ENCODE data around the gene HOXB3.

Gene HOXB3

GRCh38 chr17:48558831-48559121 is 31.3 kb downstream of the HOXB3 start:
- H3K4me3 ChIP-seq (ENCODE audit: low read depth in 1 of 2, low read length in 2 of 2) = no peak overlapping the region
- H3K79me2 ChIP-seq (ENCODE audit: insufficient read depth, low read length) = no peaks in the 10 kb centered on the region

DNA sequence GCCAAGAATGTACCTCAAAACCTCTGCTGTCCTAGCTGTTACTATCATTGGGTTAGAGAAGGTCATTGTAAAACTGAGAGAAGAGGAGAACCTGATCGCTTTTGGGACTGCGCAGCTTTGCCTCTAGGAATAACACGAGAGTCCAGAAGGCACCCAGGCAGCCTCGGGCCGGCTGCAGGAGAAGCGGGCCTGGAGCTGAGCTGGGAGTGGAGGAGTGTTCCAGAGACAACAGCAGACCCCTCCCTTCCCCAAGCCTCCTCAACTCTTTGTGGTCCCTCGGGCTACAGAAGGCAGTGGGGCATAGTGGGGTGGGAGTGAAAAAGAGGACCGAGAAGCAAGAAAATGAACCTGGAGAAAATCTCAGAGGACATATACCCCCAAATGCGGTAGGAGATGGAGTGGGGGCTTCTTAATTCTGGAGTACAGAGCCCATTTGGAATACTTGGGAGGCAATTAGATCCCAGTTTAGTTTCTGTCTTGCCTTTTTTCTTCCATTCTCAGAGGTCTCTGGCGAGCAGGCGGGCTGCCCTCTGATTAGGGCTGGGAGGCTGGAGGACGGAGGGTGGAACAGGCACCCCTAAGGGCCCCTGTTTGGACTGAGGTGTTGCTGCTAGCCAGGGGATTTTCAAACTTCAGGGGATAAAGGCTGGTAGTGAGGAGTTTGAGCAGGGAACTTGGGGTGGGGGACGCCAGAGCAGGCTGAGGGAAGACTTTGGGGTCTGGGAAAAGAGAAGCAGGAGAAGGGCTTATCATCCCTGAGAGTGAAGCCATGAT is 31.8 kb downstream of the HOXB3 start:
- no peaks in the 10 kb centered on the region for H3K4me1 ChIP-seq (ENCODE audit: insufficient read depth, low read length)

More at GRCh38 chr17:48558831-48559121, 31.3 kb downstream of the HOXB3 start:
- H3K27me3 ChIP-seq (ENCODE audit: insufficient read depth, low read length, poor library complexity) = peaks cover 55% of the 10 kb centered on the region
- no peak for TF ChIP-seq EZH2 (IDR thresholded peaks at IDR 0.05; ENCODE audit: borderline replicate concordance, low read depth, low read length, severe bottlenecking)
- TF ChIP-seq, protein P1, sequence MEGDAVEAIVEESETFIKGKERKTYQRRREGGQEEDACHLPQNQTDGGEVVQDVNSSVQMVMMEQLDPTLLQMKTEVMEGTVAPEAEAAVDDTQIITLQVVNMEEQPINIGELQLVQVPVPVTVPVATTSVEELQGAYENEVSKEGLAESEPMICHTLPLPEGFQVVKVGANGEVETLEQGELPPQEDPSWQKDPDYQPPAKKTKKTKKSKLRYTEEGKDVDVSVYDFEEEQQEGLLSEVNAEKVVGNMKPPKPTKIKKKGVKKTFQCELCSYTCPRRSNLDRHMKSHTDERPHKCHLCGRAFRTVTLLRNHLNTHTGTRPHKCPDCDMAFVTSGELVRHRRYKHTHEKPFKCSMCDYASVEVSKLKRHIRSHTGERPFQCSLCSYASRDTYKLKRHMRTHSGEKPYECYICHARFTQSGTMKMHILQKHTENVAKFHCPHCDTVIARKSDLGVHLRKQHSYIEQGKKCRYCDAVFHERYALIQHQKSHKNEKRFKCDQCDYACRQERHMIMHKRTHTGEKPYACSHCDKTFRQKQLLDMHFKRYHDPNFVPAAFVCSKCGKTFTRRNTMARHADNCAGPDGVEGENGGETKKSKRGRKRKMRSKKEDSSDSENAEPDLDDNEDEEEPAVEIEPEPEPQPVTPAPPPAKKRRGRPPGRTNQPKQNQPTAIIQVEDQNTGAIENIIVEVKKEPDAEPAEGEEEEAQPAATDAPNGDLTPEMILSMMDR (IDR thresholded peaks at IDR 0.05; ENCODE audit: borderline replicate concordance, extremely low read depth, low read length, poor library complexity, severe bottlenecking) = no peak
- no peak overlapping the region for H2AFZ ChIP-seq (ENCODE audit: low read depth, low read length)
- H3K27ac ChIP-seq (ENCODE audit: low read length) = no peak overlapping the region
- H3K36me3 ChIP-seq (ENCODE audit: insufficient read depth, low read length) = no peaks in the 10 kb centered on the region
- DNase-seq = no peak
- no peak overlapping the region for H3K9ac ChIP-seq (ENCODE audit: low read depth, low read length)
- no peaks in the 10 kb centered on the region for H3K9me3 ChIP-seq (ENCODE audit: insufficient read depth, low read length, severe bottlenecking)
- no peaks in the 10 kb centered on the region for H3K4me1 ChIP-seq (ENCODE audit: insufficient read depth, low read length)
- H4K20me1 ChIP-seq (ENCODE audit: insufficient read depth, low read length) = peaks cover 8% of the 10 kb centered on the region; the same call in 1 of the 2 replicates
- H3K4me2 ChIP-seq (ENCODE audit: insufficient read depth, low read length) = no peak overlapping the region
- no peak for ATAC-seq (ENCODE audit: insufficient read depth, low read depth)

GRCh38 chr17:48556576-48557401 is 33.3 kb downstream of the HOXB3 start:
- Histone ChIP-seq H3K27me3 (ENCODE audit: insufficient read depth, low read length, poor library complexity) (peaks cover 45% of the 10 kb centered on the region), H2AFZ (ENCODE audit: low read depth, low read length) (no peak overlapping the region), H3K79me2 (ENCODE audit: insufficient read depth, low read length) (no peaks in the 10 kb centered on the region), H3K4me2 (ENCODE audit: insufficient read depth, low read length) (no peak overlapping the region), H3K27ac (ENCODE audit: low read length) (no peak overlapping the region), H3K4me3 (ENCODE audit: low read depth in 1 of 2, low read length in 2 of 2) (no peak overlapping the region), H3K9me3 (ENCODE audit: insufficient read depth, low read length, severe bottlenecking) (no peaks in the 10 kb centered on the region), H3K4me1 (ENCODE audit: insufficient read depth, low read length) (no peaks in the 10 kb centered on the region), H3K36me3 (ENCODE audit: insufficient read depth, low read length) (no peaks in the 10 kb centered on the region), H3K9ac (ENCODE audit: low read depth, low read length) (no peak overlapping the region), H4K20me1 (ENCODE audit: insufficient read depth, low read length) (0 out of 2 replicates have a peak, but pooled peaks cover 2% of the 10 kb centered on the region)
- DNase-seq = no peak
- ATAC-seq (ENCODE audit: insufficient read depth, low read depth) = no peak
- TF ChIP-seq, protein P1 (IDR thresholded peaks at IDR 0.05; ENCODE audit: borderline replicate concordance, extremely low read depth, low read length, poor library complexity, severe bottlenecking) = no peak
- no peak for TF ChIP-seq EZH2 (IDR thresholded peaks at IDR 0.05; ENCODE audit: borderline replicate concordance, low read depth, low read length, severe bottlenecking)

More for the DNA sequence above, 31.8 kb downstream of the HOXB3 start:
- H3K9ac ChIP-seq (ENCODE audit: low read depth, low read length) = no peak overlapping the region
- ATAC-seq (ENCODE audit: insufficient read depth, low read depth) (no peak), DNase-seq (no peak)
- no peak overlapping the region for H3K4me3 ChIP-seq (ENCODE audit: low read depth in 1 of 2, low read length in 2 of 2)
- H3K27ac ChIP-seq (ENCODE audit: low read length) = no peak overlapping the region
- H3K36me3 ChIP-seq (ENCODE audit: insufficient read depth, low read length) = no peaks in the 10 kb centered on the region
- H4K20me1 ChIP-seq (ENCODE audit: insufficient read depth, low read length) = 0 out of 2 replicates have a peak, but pooled peaks cover 2% of the 10 kb centered on the region
- H2AFZ ChIP-seq (ENCODE audit: low read depth, low read length) = no peak overlapping the region
- no peak overlapping the region for H3K4me2 ChIP-seq (ENCODE audit: insufficient read depth, low read length)
- no peaks in the 10 kb centered on the region for H3K79me2 ChIP-seq (ENCODE audit: insufficient read depth, low read length)
- TF ChIP-seq EZH2 (IDR thresholded peaks at IDR 0.05; ENCODE audit: borderline replicate concordance, low read depth, low read length, severe bottlenecking) = no peak
- TF ChIP-seq, protein P1 (IDR thresholded peaks at IDR 0.05; ENCODE audit: borderline replicate concordance, extremely low read depth, low read length, poor library complexity, severe bottlenecking) = no peak
- peaks cover 55% of the 10 kb centered on the region for H3K27me3 ChIP-seq (ENCODE audit: insufficient read depth, low read length, poor library complexity)
- no peaks in the 10 kb centered on the region for H3K9me3 ChIP-seq (ENCODE audit: insufficient read depth, low read length, severe bottlenecking)

Measured in DND-41 (cell line).